HUES48 (cell line): ENCODE data around the gene KCTD19.

ENCODE experiments used
- H3K27ac ChIP-seq: one replicate; pipeline ENCODE4 v1.7.0; 2013; ENCODE audit warnings: low read depth, low read length, inconsistent platforms
- H3K27me3 ChIP-seq: 2 replicates; pipeline ENCODE4 v1.6.1; 2013; ENCODE audit warnings: mild to moderate bottlenecking, low read length; ENCODE audit not compliant: control insufficient read depth, insufficient read depth
- H3K36me3 ChIP-seq: 2 replicates; pipeline ENCODE4 v1.6.1; 2013; ENCODE audit warnings: low read length; ENCODE audit not compliant: control insufficient read depth, insufficient read depth
- H3K4me1 ChIP-seq: 2 replicates; pipeline ENCODE4 v1.6.1; 2013; ENCODE audit warnings: mild to moderate bottlenecking, low read length; ENCODE audit not compliant: control insufficient read depth, insufficient read depth
- H3K4me3 ChIP-seq: 2 replicates; pipeline ENCODE4 v1.5.1; 2013; ENCODE audit warnings: mild to moderate bottlenecking, low read depth, low read length
- H3K9ac ChIP-seq: 2 replicates; pipeline ENCODE4 v1.6.1; 2013; ENCODE audit warnings: mild to moderate bottlenecking, low read depth, low read length, moderate library complexity
- H3K9me3 ChIP-seq: 2 replicates; pipeline ENCODE4 v1.6.1; 2013; ENCODE audit warnings: low read length; ENCODE audit not compliant: control insufficient read depth, insufficient read depth

Gene KCTD19

GRCh38 chr16:67257486-67258160 is 68.9 kb downstream of the KCTD19 start:
- Histone ChIP-seq H3K4me3 (no peak overlapping the region), H3K4me1 (no peaks in the 10 kb centered on the region), H3K9ac (no peak overlapping the region), H3K27ac (no peak overlapping the region), H3K9me3 (no peaks in the 10 kb centered on the region), H3K27me3 (no peaks in the 10 kb centered on the region), H3K36me3 (peaks cover 12% of the 10 kb centered on the region; the same call in 1 of the 2 replicates)

- Histone ChIP-seq H3K4me3 (no peak overlapping the region), H3K9ac (no peak overlapping the region), H3K36me3 (peaks cover 12% of the 10 kb centered on the region; the same call in 1 of the 2 replicates), H3K9me3 (no peaks in the 10 kb centered on the region), H3K27me3 (no peaks in the 10 kb centered on the region), H3K4me1 (no peaks in the 10 kb centered on the region), H3K27ac (no peak overlapping the region)
These were observed 69.8 kb downstream of the KCTD19 start for GRCh38 chr16:67256701-67257230.

- no peaks in the 10 kb centered on the region for H3K9me3 ChIP-seq
- H3K27ac ChIP-seq: no peak overlapping the region
- H3K4me1 ChIP-seq: no peaks in the 10 kb centered on the region
- no peak overlapping the region for H3K4me3 ChIP-seq
- H3K27me3 ChIP-seq: peaks cover under 1% of the 10 kb centered on the region; the same call in 1 of the 2 replicates
- H3K9ac ChIP-seq: no peak overlapping the region
- peaks cover 12% of the 10 kb centered on the region; the same call in 1 of the 2 replicates for H3K36me3 ChIP-seq
These were observed 70.9 kb downstream of the KCTD19 start for GRCh38 chr16:67255553-67256221.

- H3K27me3 ChIP-seq: peaks cover 8% of the 10 kb centered on the region
- no peaks in the 10 kb centered on the region for H3K9me3 ChIP-seq
- H3K4me1 ChIP-seq: no peaks in the 10 kb centered on the region
- H3K4me3 ChIP-seq: no peak overlapping the region
- no peak overlapping the region for H3K27ac ChIP-seq
- no peak overlapping the region for H3K9ac ChIP-seq
- peaks cover 12% of the 10 kb centered on the region; the same call in 1 of the 2 replicates for H3K36me3 ChIP-seq
These were observed 71.6 kb downstream of the KCTD19 start for GRCh38 chr16:67254801-67255552.

- H3K4me1 ChIP-seq: peaks cover 10% of the 10 kb centered on the region
- no peak overlapping the region for H3K27ac ChIP-seq
- H3K9me3 ChIP-seq: no peaks in the 10 kb centered on the region
- peaks cover 24% of the 10 kb centered on the region for H3K27me3 ChIP-seq
- H3K4me3 ChIP-seq: no peak overlapping the region
- H3K9ac ChIP-seq: no peak overlapping the region
- peaks cover 12% of the 10 kb centered on the region; the same call in 1 of the 2 replicates for H3K36me3 ChIP-seq
These were observed 73.7 kb downstream of the KCTD19 start for GRCh38 chr16:67252609-67253497.

- Histone ChIP-seq H3K9ac (no peak overlapping the region), H3K4me3 (no peak overlapping the region), H3K27me3 (peaks cover 26% of the 10 kb centered on the region)
These were observed 76.6 kb downstream of the KCTD19 start for GRCh38 chr16:67250045-67250327.

GRCh38 chr16:67249178-67250044 is 77.1 kb downstream of the KCTD19 start:
- Histone ChIP-seq H3K27ac (no peak overlapping the region), H3K27me3 (peaks cover 26% of the 10 kb centered on the region), H3K9ac (peak overlapping the region; percentile 7; the same call in 1 of the 2 replicates), H3K4me1 (peaks cover 25% of the 10 kb centered on the region), H3K36me3 (0 out of 2 replicates have a peak, but pooled peaks cover 4% of the 10 kb centered on the region), H3K4me3 (peak overlapping the region; percentile 73), H3K9me3 (no peaks in the 10 kb centered on the region)

More at GRCh38 chr16:67250045-67250327, 76.6 kb downstream of the KCTD19 start:
- Histone ChIP-seq H3K27ac (no peak overlapping the region), H3K4me1 (peaks cover 22% of the 10 kb centered on the region), H3K36me3 (peaks cover 8% of the 10 kb centered on the region; the same call in 1 of the 2 replicates), H3K9me3 (no peaks in the 10 kb centered on the region)

- H3K27me3 ChIP-seq: peaks cover 26% of the 10 kb centered on the region
- peaks cover 25% of the 10 kb centered on the region for H3K4me1 ChIP-seq
- H3K36me3 ChIP-seq: 0 out of 2 replicates have a peak, but pooled peaks cover 4% of the 10 kb centered on the region
- H3K27ac ChIP-seq: no peak within 1 kb of the TSS
- peak within 1 kb of the TSS; percentile 7; the same call in 1 of the 2 replicates for H3K9ac ChIP-seq
- no peaks in the 10 kb centered on the region for H3K9me3 ChIP-seq
- peak within 1 kb of the TSS; percentile 73 for H3K4me3 ChIP-seq
These were observed 78.0 kb downstream of the KCTD19 start, which contains the start of gene SLC9A5 for GRCh38 chr16:67248401-67249177. Gene SLC9A5 (plus strand): TSS chr16:67248979. CDS start chr16:67249015, 36 bp downstream.

- H3K27ac ChIP-seq: no peak overlapping the region
- peaks cover 25% of the 10 kb centered on the region for H3K4me1 ChIP-seq
- no peak overlapping the region for H3K9ac ChIP-seq
- peaks cover 26% of the 10 kb centered on the region for H3K27me3 ChIP-seq
- H3K9me3 ChIP-seq: no peaks in the 10 kb centered on the region
- 0 out of 2 replicates have a peak, but pooled peaks cover 4% of the 10 kb centered on the region for H3K36me3 ChIP-seq
- peak overlapping the region; percentile 73 for H3K4me3 ChIP-seq
These were observed 78.5 kb downstream of the KCTD19 start for GRCh38 chr16:67248073-67248400.
